GM21723 (cell line): ENCODE measurements around the gene C19orf67.
A peak's percentile ranks its signal among the peaks of the same experiment; 100 is the strongest.

Source experiments
- ATAC-seq: cut with Tn5 transposase; IDR thresholded peaks from one replicate; pipeline ENCODE4 v1.9.1; 2021; ENCODE audit warnings: mild to moderate bottlenecking, moderate library complexity; ENCODE audit not compliant: unreplicated experiment

C19orf67 gene

DNA sequence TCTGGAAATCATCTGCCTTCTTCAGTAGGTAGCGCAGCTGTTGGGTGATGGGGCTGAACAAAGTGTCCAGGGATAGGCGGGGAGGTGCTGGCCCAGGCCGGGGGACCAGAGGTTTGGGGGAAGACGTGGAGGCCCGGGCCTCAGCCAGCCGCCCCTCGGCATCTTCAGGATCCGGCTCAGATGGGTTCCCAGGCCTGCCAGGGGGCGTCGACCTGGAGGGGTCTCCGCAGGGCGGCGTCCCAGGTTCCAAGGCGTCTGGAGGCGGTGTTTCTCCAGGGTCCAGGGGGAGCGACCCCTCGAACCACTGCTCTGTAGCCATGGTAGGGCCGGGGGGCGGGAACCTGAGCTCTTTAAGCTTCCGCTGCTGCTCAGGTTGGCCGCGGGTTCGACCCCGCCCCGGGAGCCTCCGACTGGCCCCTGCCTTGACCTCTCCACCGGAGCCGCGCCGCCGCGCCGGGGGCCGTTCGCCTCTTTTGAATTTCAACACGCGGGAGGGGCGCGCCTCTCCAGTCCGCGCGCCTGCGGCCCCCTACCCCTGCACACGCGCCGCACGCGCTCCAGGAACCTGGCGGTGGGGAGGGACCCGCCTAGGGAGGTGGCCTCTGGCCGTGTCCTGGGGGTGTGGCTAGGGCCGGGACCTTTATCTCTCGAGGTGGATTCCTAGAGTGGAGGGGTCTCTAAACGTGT is at the start of gene C19orf67:
Gene C19orf67, minus strand, starts transcription at position 475 of the 687 bp plus-strand sequence. Its CDS starts 156 bp downstream, at position 319.
- ATAC-seq, result no peak

- no peak for ATAC-seq
Observed at GRCh38 chr19:14135355-14135754, 49.8 kb upstream of the C19orf67 start.

GRCh38 chr19:14127929-14128509 is 42.4 kb upstream of the C19orf67 start:
- ATAC-seq, result no peak

- no peak for ATAC-seq
Observed at GRCh38 chr19:14127176-14127575, 41.6 kb upstream of the C19orf67 start.

DNA sequence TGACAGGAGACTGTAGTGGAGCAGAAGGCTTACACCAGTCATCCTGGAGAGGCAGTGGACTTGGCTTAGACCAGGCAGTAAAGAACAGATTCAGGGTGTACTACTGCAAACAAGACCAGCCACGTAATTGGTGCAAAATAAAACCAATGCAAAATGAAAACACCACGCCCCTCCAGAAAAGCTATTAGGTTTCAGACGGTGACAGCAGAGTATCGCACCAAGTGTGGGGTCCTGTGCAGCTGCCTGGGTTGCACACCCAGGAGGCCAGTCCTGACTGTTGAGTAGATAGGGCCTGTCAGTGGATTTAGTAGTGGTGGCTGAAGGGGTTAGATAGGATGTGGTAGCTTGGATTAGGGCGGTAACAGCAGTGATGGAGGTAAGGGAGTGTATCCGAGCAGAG is 37.3 kb upstream of the C19orf67 start:
- no peak for ATAC-seq

- no peak for ATAC-seq
Observed at GRCh38 chr19:14120497-14120780, 34.9 kb upstream of the C19orf67 start.

DNA sequence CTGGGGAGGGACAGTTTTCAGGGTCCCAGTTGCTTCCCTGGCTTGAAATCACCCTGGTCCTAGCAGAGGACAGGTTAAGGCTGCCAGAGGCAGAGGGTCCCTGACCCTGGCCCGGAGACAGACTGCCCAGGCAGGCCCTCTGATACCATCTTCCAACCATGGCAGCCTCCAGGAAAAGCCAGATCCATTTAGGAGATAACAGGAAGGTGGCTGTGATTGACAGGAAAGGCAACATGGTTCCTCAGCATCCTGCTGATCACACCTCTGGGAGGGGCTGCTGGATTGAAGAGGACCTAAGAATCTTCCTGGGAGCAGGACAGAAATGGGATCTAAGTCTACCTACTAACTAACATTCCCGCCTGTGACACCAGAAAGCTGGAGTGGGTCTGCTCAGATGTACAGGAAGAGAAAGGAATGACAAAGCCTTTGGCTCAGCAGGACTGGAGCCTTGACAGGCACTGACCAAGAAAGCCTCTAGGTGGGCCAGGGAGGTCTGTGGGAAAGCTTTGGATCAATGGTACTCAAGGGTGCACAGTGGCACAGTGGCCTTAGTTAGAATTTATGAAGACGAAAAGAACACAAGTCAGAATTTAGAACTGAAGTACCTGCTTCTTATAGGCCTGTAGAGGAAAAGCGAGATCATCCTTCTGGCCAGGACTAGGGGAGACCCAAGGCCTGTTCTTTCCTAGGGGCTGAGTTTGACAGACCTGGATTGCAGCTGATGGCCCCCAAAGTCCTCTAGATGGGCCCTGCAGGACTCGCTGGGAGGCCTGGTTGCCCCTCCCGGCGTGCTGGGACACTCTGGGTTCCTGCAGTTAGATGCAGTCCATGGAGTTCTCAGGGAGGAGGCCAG is 34.3 kb upstream of the C19orf67 start:
- ATAC-seq, result no peak

- no peak for ATAC-seq
Observed at GRCh38 chr19:14119146-14119545, 33.6 kb upstream of the C19orf67 start.

- peak; percentile 34 for ATAC-seq
Observed at GRCh38 chr19:14118165-14119051, 32.8 kb upstream of the C19orf67 start.

DNA sequence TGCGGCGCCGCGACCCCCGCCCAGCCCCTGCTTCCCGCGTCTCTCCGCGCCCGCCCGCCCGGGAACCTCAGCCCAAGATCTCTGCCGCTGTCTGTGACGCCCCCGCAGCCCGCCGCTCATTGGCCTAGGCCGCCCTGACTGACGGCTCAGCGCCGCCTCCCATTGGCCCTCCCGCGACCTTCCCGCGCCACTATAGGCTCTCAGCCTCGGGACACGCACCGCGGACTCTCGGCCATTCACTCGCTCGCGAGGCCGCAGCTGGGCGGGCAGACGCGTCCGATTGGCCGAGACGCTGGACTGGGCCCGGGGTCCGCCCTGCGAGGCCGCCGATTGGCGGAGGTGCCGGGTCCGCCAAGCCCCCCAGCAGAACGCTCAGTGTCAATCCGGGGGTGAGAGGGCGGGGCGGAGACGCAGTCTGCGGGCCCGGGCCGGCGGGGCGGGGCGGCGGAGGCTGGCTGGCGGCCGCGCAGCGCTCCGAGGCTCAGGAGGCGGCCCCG is 32.1 kb upstream of the C19orf67 start, which contains the start of gene PRKACA:
Gene PRKACA, minus strand, starts transcription at position 95 of the 497 bp plus-strand sequence. CDS start 215 bp downstream, outside the sequence.
- peak; percentile 83 for ATAC-seq

DNA sequence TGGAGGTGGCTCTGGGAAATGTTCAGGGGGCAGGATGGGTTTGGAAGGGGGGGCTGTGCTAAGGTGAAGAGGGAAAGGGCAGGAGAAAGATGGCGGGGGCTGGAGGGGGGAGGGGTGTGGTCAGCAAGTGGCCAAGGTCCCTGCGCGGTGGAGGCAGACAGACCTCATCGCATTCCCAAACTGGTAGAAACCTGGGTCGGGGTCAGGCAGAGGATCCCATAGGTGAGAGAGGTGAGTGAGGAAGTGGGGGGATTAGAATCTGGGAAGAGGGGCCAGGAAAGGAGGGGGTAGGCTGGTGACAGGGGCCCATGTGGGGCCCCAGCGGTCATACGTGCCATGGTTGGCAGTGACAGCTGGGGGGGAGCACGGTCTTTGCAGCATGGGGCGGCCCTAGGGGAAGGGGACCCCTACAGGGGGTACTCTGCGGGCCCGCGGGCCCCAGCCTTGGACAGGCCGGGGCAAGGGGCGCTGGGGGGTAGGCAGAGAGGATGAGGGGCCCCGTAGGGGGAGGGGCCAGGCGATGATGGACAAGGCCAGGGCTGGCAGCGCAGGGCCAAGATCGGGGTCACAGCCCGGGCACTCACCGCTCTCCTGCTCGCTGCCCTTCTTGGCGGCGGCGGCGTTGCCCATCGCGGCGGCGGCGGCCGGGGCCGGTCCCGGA is 31.5 kb upstream of the C19orf67 start:
- ATAC-seq, result peak; percentile 4

DNA sequence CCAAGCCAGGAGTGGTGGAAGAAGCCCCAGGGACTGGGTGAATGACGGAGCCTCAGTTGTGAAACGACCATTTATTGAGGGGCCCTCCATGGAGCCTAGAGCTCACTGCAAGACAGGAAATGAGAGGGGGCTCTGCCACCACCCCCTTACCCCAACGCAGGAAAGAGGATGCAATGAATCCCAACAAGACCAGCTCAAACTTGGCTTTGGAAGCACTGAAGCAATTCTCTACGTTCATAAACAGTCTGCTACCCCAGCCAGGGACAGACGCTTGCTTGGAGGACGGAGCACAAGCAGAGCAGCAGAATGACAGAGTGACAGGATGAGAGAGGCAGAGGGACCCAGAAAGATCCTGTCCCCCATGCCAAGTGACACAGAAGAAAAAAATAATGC is 30.9 kb upstream of the C19orf67 start:
- ATAC-seq, result no peak

DNA sequence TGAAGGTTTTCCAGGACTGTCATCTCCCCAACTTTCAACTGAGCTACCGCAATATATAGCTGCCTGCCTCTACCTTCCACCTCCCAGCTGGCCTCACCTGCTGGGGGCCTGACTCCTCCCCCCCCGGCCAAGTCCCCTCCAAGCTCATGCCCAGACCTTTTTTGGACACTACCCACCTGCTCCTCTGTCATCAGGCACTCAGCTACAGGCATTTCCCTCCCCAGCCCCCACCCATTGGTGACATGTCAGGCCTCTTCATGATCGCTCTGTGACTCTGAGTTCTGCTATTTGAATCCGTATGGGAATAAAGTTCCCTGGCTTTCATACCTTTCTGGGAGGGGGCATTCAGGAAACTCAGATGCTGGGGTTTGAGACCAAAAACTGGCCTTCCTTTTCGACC is 30.2 kb upstream of the C19orf67 start:
- ATAC-seq, result no peak

GRCh38 chr19:14114854-14115253 is 29.3 kb upstream of the C19orf67 start:
- ATAC-seq, result no peak

DNA sequence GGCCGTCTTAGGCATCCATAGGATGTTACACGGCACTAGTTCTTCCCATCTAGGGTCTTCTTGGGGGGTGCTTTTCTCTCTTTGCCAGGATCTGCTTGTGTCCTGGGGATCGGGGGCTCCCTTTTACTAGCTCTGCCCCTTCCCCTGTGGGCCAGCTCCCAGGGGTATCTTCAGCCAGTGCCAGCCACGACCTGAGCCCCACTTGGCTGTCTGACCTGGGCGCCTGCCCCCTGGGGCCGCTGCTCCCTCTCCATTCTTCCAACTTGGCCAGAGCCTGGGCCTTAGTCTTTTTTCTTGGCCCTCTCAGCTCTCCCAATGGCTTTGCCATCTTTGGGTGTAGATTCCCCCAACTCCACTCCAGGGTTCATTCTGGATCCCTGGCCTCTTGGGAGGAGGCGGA is 28.9 kb upstream of the C19orf67 start:
- ATAC-seq, result no peak

DNA sequence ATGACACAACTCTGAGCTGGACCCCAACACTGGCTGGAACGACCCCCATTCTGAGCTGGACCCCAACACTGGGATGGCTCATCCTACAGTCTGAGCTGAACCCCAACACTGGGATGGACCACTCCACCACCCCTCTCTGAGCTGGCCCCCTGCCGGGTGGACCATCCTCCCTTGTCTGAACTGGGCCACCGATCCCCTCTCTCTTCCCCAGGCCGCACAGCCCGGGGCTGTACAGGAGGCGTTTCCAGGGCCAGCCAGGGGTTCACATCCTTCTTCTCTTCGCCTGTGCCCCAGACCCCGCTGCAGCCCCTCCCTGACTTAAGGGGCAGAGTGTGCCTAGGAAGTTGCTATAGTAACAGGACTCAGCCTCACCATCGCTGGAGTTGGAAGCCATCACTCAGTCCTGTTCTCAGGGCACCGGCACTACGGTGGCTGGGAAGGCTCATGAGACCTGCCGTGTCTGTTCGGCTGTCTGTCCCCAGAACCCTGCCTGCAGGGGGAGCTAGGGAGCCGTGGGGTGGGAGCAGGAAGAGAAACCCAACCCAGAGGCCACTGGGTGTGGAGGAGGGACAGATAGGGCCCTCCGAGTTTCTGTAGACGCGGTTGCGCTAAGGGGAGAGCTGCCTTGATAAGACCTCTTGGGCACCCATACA is 28.3 kb upstream of the C19orf67 start:
- ATAC-seq, result no peak

GRCh38 chr19:14112809-14113385 is 27.3 kb upstream of the C19orf67 start:
- ATAC-seq, result no peak

DNA sequence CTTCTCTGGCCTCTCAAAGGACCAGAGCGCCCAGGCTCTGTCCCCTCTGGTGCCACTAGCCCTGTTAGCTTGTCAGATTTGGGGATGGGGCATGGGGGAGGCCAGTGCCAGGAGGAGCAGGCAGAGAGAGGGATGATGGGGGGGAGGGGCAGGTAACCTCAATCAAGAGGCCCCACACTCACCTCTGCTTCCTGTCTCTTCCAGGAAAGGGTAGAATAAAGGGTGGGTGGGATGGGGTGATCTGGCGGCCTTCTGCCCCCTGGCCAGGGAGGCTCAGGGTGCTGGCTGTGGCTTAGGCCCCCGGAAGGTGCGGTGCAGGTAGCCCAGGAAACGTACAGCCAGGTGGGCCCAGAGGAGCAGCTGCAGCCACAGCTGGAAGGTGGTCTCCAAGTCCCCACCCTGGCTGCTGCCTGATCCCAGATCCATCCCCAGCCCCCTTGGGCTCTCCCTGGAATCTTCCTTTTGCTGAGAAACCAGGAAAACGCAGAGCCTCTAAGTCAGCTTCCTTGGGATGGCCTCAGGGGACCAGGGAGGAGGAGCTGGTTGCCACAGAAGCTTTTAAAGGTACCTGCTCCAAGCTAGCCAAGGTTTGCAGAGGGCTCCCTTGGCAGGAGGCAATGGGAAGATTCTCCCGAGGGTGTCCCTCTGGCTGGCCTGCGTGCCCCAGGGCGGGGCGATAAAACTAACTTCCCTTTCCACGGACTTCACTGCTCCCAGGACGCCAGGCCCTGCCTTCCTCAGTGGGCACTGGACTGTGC is 26.6 kb upstream of the C19orf67 start:
- ATAC-seq, result no peak

GRCh38 chr19:14111486-14111885 is 25.9 kb upstream of the C19orf67 start:
- ATAC-seq, result no peak
